Measurements from ENCODE around the gene PRKN. TPM values are rescaled to one million over a fixed set of nuclear protein-coding genes. Genes with fewer than 3 reads are reported as not detected.
A peak's percentile ranks its signal among the peaks of the same experiment; 100 is the strongest.
"Not testable (repeated sequence)": the region's sequence is repeated elsewhere in the genome, so short reads cannot be mapped to it uniquely, and the experiment has no call there.

The PRKN gene
- total RNA-seq, 1 donor from 2014 or later: 7.0 TPM

DNA sequence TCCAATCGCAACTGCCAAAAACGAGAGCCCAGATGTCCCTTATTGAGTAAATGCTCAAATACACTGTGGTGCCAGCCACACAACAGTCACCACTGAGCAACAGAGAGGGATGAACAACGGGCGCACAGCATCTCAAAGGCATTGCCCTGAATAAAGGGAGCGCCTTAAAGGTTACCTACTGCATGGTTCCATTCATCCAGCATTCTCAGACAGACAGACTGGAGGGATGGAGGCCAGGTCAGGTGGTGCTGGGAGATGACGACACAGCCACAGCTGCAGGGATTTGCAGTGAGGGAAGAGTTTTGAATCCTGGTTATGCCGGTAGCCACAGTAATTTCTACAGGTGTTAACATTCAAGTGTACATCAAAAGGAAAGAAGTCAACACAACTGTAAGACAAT lies 838.2 kb downstream of the PRKN start:
- Mint-ChIP-seq H3K27ac (ENCODE audit: unreplicated experiment) (no peak overlapping the region), H3K27me3 (ENCODE audit: unreplicated experiment) (no peaks in the 10 kb centered on the region), H3K4me3 (ENCODE audit: unreplicated experiment) (no peak overlapping the region), H3K36me3 (ENCODE audit: unreplicated experiment) (no peaks in the 10 kb centered on the region), H3K4me1 (ENCODE audit: low read depth, unreplicated experiment) (peaks cover 10% of the 10 kb centered on the region), H3K9me3 (ENCODE audit: unreplicated experiment) (peaks cover 2% of the 10 kb centered on the region)
- DNase-seq: no peak
- TF ChIP-seq, protein P1, sequence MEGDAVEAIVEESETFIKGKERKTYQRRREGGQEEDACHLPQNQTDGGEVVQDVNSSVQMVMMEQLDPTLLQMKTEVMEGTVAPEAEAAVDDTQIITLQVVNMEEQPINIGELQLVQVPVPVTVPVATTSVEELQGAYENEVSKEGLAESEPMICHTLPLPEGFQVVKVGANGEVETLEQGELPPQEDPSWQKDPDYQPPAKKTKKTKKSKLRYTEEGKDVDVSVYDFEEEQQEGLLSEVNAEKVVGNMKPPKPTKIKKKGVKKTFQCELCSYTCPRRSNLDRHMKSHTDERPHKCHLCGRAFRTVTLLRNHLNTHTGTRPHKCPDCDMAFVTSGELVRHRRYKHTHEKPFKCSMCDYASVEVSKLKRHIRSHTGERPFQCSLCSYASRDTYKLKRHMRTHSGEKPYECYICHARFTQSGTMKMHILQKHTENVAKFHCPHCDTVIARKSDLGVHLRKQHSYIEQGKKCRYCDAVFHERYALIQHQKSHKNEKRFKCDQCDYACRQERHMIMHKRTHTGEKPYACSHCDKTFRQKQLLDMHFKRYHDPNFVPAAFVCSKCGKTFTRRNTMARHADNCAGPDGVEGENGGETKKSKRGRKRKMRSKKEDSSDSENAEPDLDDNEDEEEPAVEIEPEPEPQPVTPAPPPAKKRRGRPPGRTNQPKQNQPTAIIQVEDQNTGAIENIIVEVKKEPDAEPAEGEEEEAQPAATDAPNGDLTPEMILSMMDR (IDR thresholded peaks at IDR 0.05; ENCODE audit: partially characterized antibody, unreplicated experiment): no peak

DNA sequence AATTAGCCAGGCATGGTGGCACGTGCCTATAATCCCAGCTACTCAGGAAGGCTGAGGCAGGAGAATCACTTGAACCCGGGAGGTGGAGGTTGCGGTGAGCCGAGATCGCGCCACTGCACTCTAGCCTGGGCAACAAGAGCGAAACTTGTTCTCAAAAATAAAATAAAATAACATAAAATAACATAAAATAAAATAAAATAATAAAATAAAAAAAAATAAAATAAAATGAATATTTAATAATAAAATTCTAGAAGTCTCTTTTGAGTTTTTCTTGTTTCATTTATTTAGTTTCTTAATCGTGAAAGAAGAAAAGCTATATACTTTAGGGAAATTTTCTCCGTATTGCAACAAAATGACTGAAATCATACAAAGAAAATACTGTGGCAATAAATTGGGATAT lies 841.0 kb downstream of the PRKN start:
- H3K4me1 Mint-ChIP-seq (ENCODE audit: low read depth, unreplicated experiment): peaks cover 10% of the 10 kb centered on the region
- not testable (repeated sequence) for H3K9me3 Mint-ChIP-seq (ENCODE audit: unreplicated experiment); H3K4me3 Mint-ChIP-seq (ENCODE audit: unreplicated experiment); H3K27ac Mint-ChIP-seq (ENCODE audit: unreplicated experiment); DNase-seq; H3K27me3 Mint-ChIP-seq (ENCODE audit: unreplicated experiment); H3K36me3 Mint-ChIP-seq (ENCODE audit: unreplicated experiment)

DNA sequence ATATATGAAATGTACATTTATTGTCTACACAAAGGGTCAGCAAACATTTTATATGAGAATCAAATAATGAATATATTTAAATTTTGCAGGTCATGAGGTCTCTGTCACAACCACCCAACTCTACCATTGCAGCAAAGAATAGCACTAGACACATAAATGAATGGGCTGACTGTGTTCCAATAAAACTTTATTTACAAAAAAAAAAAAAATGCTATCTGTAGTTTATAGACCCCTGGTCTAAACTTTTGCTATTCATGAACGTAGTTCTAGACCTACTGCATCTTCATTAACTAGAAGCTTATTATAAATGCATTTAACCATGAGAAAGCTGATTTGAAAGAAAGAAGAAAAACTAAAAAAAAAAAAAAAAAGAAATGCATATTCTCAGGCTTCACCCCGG lies 842.8 kb downstream of the PRKN start:
- Mint-ChIP-seq H3K27ac (ENCODE audit: unreplicated experiment) (no peak overlapping the region), H3K36me3 (ENCODE audit: unreplicated experiment) (no peaks in the 10 kb centered on the region), H3K27me3 (ENCODE audit: unreplicated experiment) (no peaks in the 10 kb centered on the region), H3K9me3 (ENCODE audit: unreplicated experiment) (peaks cover 2% of the 10 kb centered on the region), H3K4me3 (ENCODE audit: unreplicated experiment) (no peak overlapping the region), H3K4me1 (ENCODE audit: low read depth, unreplicated experiment) (no peaks in the 10 kb centered on the region)
- TF ChIP-seq, protein P1 (IDR thresholded peaks at IDR 0.05; ENCODE audit: partially characterized antibody, unreplicated experiment): no peak
- no peak for DNase-seq

DNA sequence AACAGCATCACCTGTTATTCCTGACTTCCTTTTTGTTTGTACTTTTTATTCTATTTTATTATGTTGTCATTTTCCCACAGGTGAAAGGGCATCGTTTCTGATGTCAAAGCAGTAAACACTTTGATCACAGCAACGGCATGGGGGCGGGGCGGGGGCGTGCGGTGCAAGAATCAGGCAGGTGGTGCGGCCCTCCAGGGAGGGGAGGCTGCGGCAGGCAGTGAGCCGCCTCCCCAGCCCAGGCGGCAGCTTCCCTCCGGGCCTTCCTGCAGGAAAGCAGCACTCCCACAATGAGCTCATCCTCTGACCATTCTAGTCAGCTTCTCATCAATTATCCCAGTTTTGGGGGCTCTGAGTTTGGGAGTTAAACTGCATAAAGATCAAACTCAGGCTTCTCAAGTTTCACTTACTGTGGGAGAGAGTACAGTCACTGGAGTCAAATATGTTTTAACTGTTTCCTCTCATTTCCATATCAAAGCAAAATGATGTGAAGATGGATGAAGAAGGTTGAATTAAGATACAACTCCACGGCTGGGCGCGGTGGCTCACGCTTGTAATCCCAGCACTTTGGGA lies 845.3 kb downstream of the PRKN start:
- peak; percentile 34 for DNase-seq
- H3K27ac Mint-ChIP-seq (ENCODE audit: unreplicated experiment): no peak overlapping the region
- no peak overlapping the region for H3K4me3 Mint-ChIP-seq (ENCODE audit: unreplicated experiment)
- H3K9me3 Mint-ChIP-seq (ENCODE audit: unreplicated experiment): peaks cover 2% of the 10 kb centered on the region
- H3K36me3 Mint-ChIP-seq (ENCODE audit: unreplicated experiment): no peaks in the 10 kb centered on the region
- no peaks in the 10 kb centered on the region for H3K27me3 Mint-ChIP-seq (ENCODE audit: unreplicated experiment)
- TF ChIP-seq, protein P1 (IDR thresholded peaks at IDR 0.05; ENCODE audit: partially characterized antibody, unreplicated experiment): no peak
- H3K4me1 Mint-ChIP-seq (ENCODE audit: low read depth, unreplicated experiment): no peaks in the 10 kb centered on the region

DNA sequence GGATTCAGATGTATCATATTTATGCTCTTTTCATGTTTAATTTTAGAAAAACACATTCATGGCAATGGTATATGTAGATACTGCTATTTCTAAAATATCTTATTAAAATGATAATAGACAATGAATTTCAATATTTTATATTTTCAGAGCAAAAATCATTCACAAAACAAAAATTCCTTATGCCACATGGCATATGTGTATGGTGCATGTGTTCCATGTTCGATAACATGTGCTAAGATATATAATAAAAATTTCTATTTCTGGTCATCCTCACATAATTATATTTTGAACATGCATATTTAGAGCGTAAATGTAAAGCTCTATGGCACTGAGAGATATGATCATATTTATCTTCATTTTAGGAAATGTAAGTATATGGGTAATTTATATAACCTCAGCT lies 847.5 kb downstream of the PRKN start:
- no peak for DNase-seq
- H3K4me3 Mint-ChIP-seq (ENCODE audit: unreplicated experiment): no peak overlapping the region

More for the DNA sequence above, 847.5 kb downstream of the PRKN start:
- Mint-ChIP-seq H3K27ac (ENCODE audit: unreplicated experiment) (no peak overlapping the region), H3K36me3 (ENCODE audit: unreplicated experiment) (no peaks in the 10 kb centered on the region), H3K9me3 (ENCODE audit: unreplicated experiment) (peaks cover 2% of the 10 kb centered on the region), H3K27me3 (ENCODE audit: unreplicated experiment) (no peaks in the 10 kb centered on the region), H3K4me1 (ENCODE audit: low read depth, unreplicated experiment) (no peaks in the 10 kb centered on the region)
- TF ChIP-seq, protein P1 (IDR thresholded peaks at IDR 0.05; ENCODE audit: partially characterized antibody, unreplicated experiment): no peak
